H9 (cell line): ENCODE data around the gene GSAP. TPM values are rescaled to one million over a fixed set of nuclear protein-coding genes. Genes with fewer than 3 reads are reported as not detected.

Experiments used
- DNase-seq: peaks from one replicate; pipeline ENCODE4 v3.0.0-alpha.2; 2017
- H2AFZ ChIP-seq: one replicate; pipeline ENCODE4 v1.6.1; 2013; ENCODE audit warnings: mild to moderate bottlenecking, low read length, control low read depth, moderate library complexity
- H2AK5ac ChIP-seq: 2 replicates; pipeline ENCODE4 v1.6.1; 2013; ENCODE audit warnings: low read length, control low read depth, mixed read lengths; ENCODE audit not compliant: insufficient read length
- H2BK120ac ChIP-seq: one replicate; pipeline ENCODE4 v1.6.1; 2013; ENCODE audit warnings: low read depth, mild to moderate bottlenecking, low read length, control low read depth, inconsistent platforms; ENCODE audit not compliant: poor library complexity, severe bottlenecking
- H2BK12ac ChIP-seq: 2 replicates; pipeline ENCODE4 v1.6.1; 2013; ENCODE audit warnings: low read length, control low read depth, mixed read lengths, low read depth; ENCODE audit not compliant: insufficient read length
- H2BK15ac ChIP-seq: 2 replicates; pipeline ENCODE4 v1.6.1; 2013; ENCODE audit warnings: low read depth, low read length, control low read depth
- H2BK20ac ChIP-seq: one replicate; pipeline ENCODE4 v1.6.1; 2013; ENCODE audit warnings: low read depth, mild to moderate bottlenecking, low read length, control low read depth, inconsistent platforms; ENCODE audit not compliant: poor library complexity, severe bottlenecking
- H2BK5ac ChIP-seq: 2 replicates; pipeline ENCODE4 v1.6.1; 2013; ENCODE audit warnings: low read length, control low read depth, mixed read lengths; ENCODE audit not compliant: insufficient read length
- H3K14ac ChIP-seq: 2 replicates; pipeline ENCODE4 v1.6.1; 2013; ENCODE audit warnings: low read length, control low read depth; ENCODE audit not compliant: insufficient read depth
- H3K18ac ChIP-seq: 2 replicates; pipeline ENCODE4 v1.6.1; 2013; ENCODE audit warnings: low read depth, mild to moderate bottlenecking, mixed read lengths, low read length, control low read depth; ENCODE audit not compliant: insufficient read length
- H3K23ac ChIP-seq: 2 replicates; pipeline ENCODE4 v1.6.1; 2013; ENCODE audit warnings: low read length, control low read depth, mixed read lengths, low read depth; ENCODE audit not compliant: insufficient read length
- H3K23me2 ChIP-seq: 2 replicates; pipeline ENCODE4 v1.6.1; 2013; ENCODE audit warnings: low read depth, mild to moderate bottlenecking, mixed read lengths, low read length, control low read depth; ENCODE audit not compliant: insufficient read length, poor library complexity, severe bottlenecking
- H3K27ac ChIP-seq: 2 replicates; pipeline ENCODE4 v1.5.1; 2013; ENCODE audit warnings: low read length, control low read depth, mixed read lengths, low read depth; ENCODE audit not compliant: insufficient read length
- H3K27me3 ChIP-seq: 2 replicates; pipeline ENCODE4 v1.6.1; 2013; ENCODE audit warnings: low read length, control low read depth, inconsistent platforms; ENCODE audit not compliant: insufficient read depth
- H3K4ac ChIP-seq: 2 replicates; pipeline ENCODE4 v1.6.1; 2013; ENCODE audit warnings: low read depth, mild to moderate bottlenecking, control low read depth, inconsistent platforms, low read length, moderate library complexity
- H3K4me1 ChIP-seq: 2 replicates; pipeline ENCODE4 v1.6.1; 2013; ENCODE audit warnings: low read length, control low read depth, inconsistent platforms; ENCODE audit not compliant: insufficient read depth
- H3K4me2 ChIP-seq: 2 replicates; pipeline ENCODE4 v1.6.1; 2013; ENCODE audit warnings: low read length, control low read depth, mixed read lengths; ENCODE audit not compliant: insufficient read length, insufficient read depth
- H3K56ac ChIP-seq: 2 replicates; pipeline ENCODE4 v1.6.1; 2013; ENCODE audit warnings: low read depth, mild to moderate bottlenecking, mixed read lengths, low read length, control low read depth; ENCODE audit not compliant: insufficient read length
- H3K79me1 ChIP-seq: 2 replicates; pipeline ENCODE4 v1.6.1; 2013; ENCODE audit warnings: low read depth, mild to moderate bottlenecking, moderate library complexity, low read length, control low read depth, inconsistent platforms; ENCODE audit not compliant: insufficient read depth, poor library complexity, severe bottlenecking
- H3K79me2 ChIP-seq: 2 replicates; pipeline ENCODE4 v1.6.1; 2013; ENCODE audit warnings: low read length, control low read depth, inconsistent platforms; ENCODE audit not compliant: insufficient read depth
- H3K9ac ChIP-seq: 2 replicates; pipeline ENCODE4 v1.6.1; 2013; ENCODE audit warnings: low read length, control low read depth, mixed read lengths; ENCODE audit not compliant: insufficient read length; ENCODE audit errors: extremely low read depth
- H3K9me3 ChIP-seq: one replicate; pipeline ENCODE4 v1.6.1; 2013; ENCODE audit warnings: low read depth, low read length, inconsistent platforms; ENCODE audit not compliant: control insufficient read depth
- H3T11ph ChIP-seq: one replicate; pipeline ENCODE4 v1.6.1; 2013; ENCODE audit warnings: mild to moderate bottlenecking, low read length, control low read depth, inconsistent platforms
- H4K20me1 ChIP-seq: one replicate; pipeline ENCODE4 v1.6.1; 2013; ENCODE audit not compliant: control insufficient read depth, insufficient read length, insufficient read depth
- H4K5ac ChIP-seq: 2 replicates; pipeline ENCODE4 v1.6.1; 2013; ENCODE audit warnings: low read depth, mild to moderate bottlenecking, mixed read lengths, low read length, control low read depth; ENCODE audit not compliant: insufficient read length
- H4K8ac ChIP-seq: replicated peaks from 2 replicates; pipeline ENCODE4 v1.6.1; 2013; ENCODE audit warnings: low read length, control low read depth, mixed read lengths, low read depth; ENCODE audit not compliant: insufficient read length
- H4K91ac ChIP-seq: 2 replicates; pipeline ENCODE4 v1.6.1; 2013; ENCODE audit warnings: low read depth, mild to moderate bottlenecking, moderate library complexity, mixed read lengths, low read length, control low read depth; ENCODE audit not compliant: insufficient read length
- H3K27ac Mint-ChIP-seq, 3 experiments: 2 replicates in 2 of 3; 3 replicates in 1 of 3; pipeline ENCODE4 v1.8.0; 2020 to 2021; ENCODE audit warnings: mixed read lengths in 3 of 3, mild to moderate bottlenecking in 1 of 3, moderate library complexity in 1 of 3
- H3K27me3 Mint-ChIP-seq: 2 replicates; pipeline ENCODE4 v1.8.0; 2021; ENCODE audit warnings: low read depth, mild to moderate bottlenecking, moderate library complexity, mixed read lengths
- H3K36me3 Mint-ChIP-seq, 3 experiments: 2 replicates in 2 of 3; 3 replicates in 1 of 3; pipeline ENCODE4 v1.8.0; 2020 to 2021; ENCODE audit warnings: low read depth in 3 of 3, mixed read lengths in 3 of 3; ENCODE audit not compliant: insufficient read depth in 1 of 3
- H3K4me1 Mint-ChIP-seq, 2 experiments: 2 replicates each; pipeline ENCODE4 v1.8.0; 2020; ENCODE audit warnings: mixed read lengths in 2 of 2
- H3K4me3 Mint-ChIP-seq, 2 experiments: 2 replicates in 1 of 2; 3 replicates in 1 of 2; pipeline ENCODE4 v1.8.0; 2020 to 2021; ENCODE audit warnings: mild to moderate bottlenecking in 2 of 2, mixed read lengths in 2 of 2, moderate library complexity in 1 of 2
- H3K9me3 Mint-ChIP-seq, 2 experiments: 2 replicates in 1 of 2; 3 replicates in 1 of 2; pipeline ENCODE4 v1.8.0; 2020; ENCODE audit warnings: mild to moderate bottlenecking in 2 of 2, mixed read lengths in 2 of 2, moderate library complexity in 1 of 2
- WGBS: extraction: QIAGEN DNeasy Blood & Tissue Kit; methylation state at CpG from one replicate; pipeline ENCODE4 v1.1.7; 2013; ENCODE audit warnings: missing lambda C conversion rate, low lambda C conversion rate, mixed read lengths; ENCODE audit not compliant: insufficient read length; ENCODE audit errors: extremely low coverage; 5-methylcytosine and 5-hydroxymethylcytosine counted together
- total RNA-seq: library from RNA; stranded (reverse); gene quantifications from 2 replicates; pipeline ENCODE4 v1.2.1, GENCODE V29; 2021
- TF ChIP-seq, protein P1 (sequence below): fragments of 200-600 bp; sonication (generic); conservative IDR thresholded peaks from 3 replicates; pipeline ENCODE4 v1.8.0; 2021; ENCODE audit warnings: antibody characterized with exemption, mild to moderate bottlenecking

GSAP gene
- total RNA-seq, 1 experiment from 2014 or later, result 1.9 TPM

DNA sequence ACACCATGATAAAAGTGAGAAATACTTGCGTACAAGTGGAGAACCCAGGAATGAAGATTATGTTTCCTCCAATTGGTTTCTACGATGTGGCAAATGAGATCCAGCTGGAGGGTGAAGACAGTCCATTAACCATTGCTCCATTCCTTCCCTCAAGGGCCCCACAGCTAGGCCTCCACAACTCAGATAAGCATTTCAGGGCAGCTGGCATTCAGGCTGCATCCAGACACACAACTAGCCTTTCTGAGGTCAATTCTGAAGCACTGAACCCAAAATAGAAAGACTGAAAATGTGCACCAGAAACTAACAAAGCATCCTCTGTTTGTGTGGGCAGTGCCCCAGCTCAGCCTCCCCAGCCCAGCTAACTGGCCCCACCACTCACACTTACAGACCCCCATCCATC, 94.8 kb downstream of the GSAP start:
- Histone ChIP-seq H3K23me2 (no peaks in the 10 kb centered on the region), H3K23ac (no peak overlapping the region), H3T11ph (no peak overlapping the region), H4K91ac (no peak overlapping the region), H3K14ac (no peak overlapping the region), H2BK5ac (no peak overlapping the region), H3K27ac (no peak overlapping the region), H3K4me2 (no peak overlapping the region), H2AFZ (no peak overlapping the region), H4K8ac (no peak overlapping the region), H3K9me3 (no peaks in the 10 kb centered on the region), H3K27me3 (no peaks in the 10 kb centered on the region), H4K20me1 (no peaks in the 10 kb centered on the region), H2BK12ac (no peak overlapping the region), H3K4ac (no peak overlapping the region), H3K79me1 (no peaks in the 10 kb centered on the region), H2BK15ac (no peak overlapping the region), H2BK120ac (no peak overlapping the region), H3K56ac (no peak overlapping the region), H3K79me2 (no peaks in the 10 kb centered on the region), H3K18ac (no peak overlapping the region), H2BK20ac (no peak overlapping the region), H3K4me1 (no peaks in the 10 kb centered on the region), H2AK5ac (no peak overlapping the region), H4K5ac (no peak overlapping the region), H3K9ac (no peak overlapping the region)
- H3K4me3 Mint-ChIP-seq, result no peak overlapping the region
- no peak overlapping the region for H3K27ac Mint-ChIP-seq
- H3K36me3 Mint-ChIP-seq, result no peaks in the 10 kb centered on the region
- no CpG with 5 or more reads among the region's 2 CpGs for WGBS
- H3K9me3 Mint-ChIP-seq, result no peaks in the 10 kb centered on the region
- no peak for DNase-seq
- peaks cover 0 to 2% of the 10 kb centered on the region in 2 experiments; a peak in 1 of 4 replicates for H3K4me1 Mint-ChIP-seq
- no peaks in the 10 kb centered on the region; the same call in 1 of the 2 replicates for H3K27me3 Mint-ChIP-seq
- TF ChIP-seq, protein P1, sequence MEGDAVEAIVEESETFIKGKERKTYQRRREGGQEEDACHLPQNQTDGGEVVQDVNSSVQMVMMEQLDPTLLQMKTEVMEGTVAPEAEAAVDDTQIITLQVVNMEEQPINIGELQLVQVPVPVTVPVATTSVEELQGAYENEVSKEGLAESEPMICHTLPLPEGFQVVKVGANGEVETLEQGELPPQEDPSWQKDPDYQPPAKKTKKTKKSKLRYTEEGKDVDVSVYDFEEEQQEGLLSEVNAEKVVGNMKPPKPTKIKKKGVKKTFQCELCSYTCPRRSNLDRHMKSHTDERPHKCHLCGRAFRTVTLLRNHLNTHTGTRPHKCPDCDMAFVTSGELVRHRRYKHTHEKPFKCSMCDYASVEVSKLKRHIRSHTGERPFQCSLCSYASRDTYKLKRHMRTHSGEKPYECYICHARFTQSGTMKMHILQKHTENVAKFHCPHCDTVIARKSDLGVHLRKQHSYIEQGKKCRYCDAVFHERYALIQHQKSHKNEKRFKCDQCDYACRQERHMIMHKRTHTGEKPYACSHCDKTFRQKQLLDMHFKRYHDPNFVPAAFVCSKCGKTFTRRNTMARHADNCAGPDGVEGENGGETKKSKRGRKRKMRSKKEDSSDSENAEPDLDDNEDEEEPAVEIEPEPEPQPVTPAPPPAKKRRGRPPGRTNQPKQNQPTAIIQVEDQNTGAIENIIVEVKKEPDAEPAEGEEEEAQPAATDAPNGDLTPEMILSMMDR, result no peak
